GM12878 (cell line): ENCODE results near the gene REEP1. TPM values are rescaled to one million over a fixed set of nuclear protein-coding genes. Genes with fewer than 3 reads are reported as not detected.

Experiments
- ATAC-seq: fragments of 200-7000 bp; cut with Tn5 transposase; 3 replicates; pipeline ENCODE4 v1.9.1; 2020; ENCODE audit warnings: mild to moderate bottlenecking, moderate library complexity
- BruUV-seq: library from RNA; stranded (reverse); fragments of 400-500 nt; replicated peaks from 2 replicates; lab custom pipeline; 2021; lab: Mats Ljungman, UMichigan
- CTCF ChIA-PET: fragments of 300-600 bp; sonication (Branson Sonifier 250); formaldehyde crosslinking; extraction: SDS; loops from one replicate; lab custom pipeline; 2021; ENCODE audit warnings: inconsistent platforms; lab: Yijun Ruan, JAX
- POLR2A ChIA-PET: fragments of 350-600 bp; formaldehyde crosslinking; extraction: SDS; loops from one replicate; lab custom pipeline; 2021; ENCODE audit warnings: inconsistent platforms; lab: Charles Lee
- RAD21 ChIA-PET: fragments of 300-600 bp; sonication (Branson Sonifier 250); formaldehyde crosslinking; loops from one replicate; lab custom pipeline; 2023; ENCODE audit warnings: antibody characterized with exemption; ENCODE audit not compliant: unreplicated experiment; lab: Charles Lee
- SMC1A ChIA-PET: fragments of 300-600 bp; sonication (Branson Sonifier 250); formaldehyde crosslinking; loops from one replicate; lab custom pipeline; 2023; ENCODE audit not compliant: unreplicated experiment, uncharacterized antibody; lab: Charles Lee
- DNase-seq: peaks from one replicate; pipeline ENCODE4 v3.0.0-alpha.2; 2011; ENCODE audit warnings: low read depth, low spot score
- FAIRE-seq: peaks from 3 replicates; lab custom pipeline; 2011; peaks lifted over from hg19 to GRCh38; lab: Jason Lieb, UNC
- H2AFZ ChIP-seq: 2 replicates; pipeline ENCODE4 v1.6.0; 2011; ENCODE audit warnings: low read depth, low read length, control low read depth; ENCODE audit not compliant: control insufficient read depth
- H3K27ac ChIP-seq: 2 replicates; pipeline ENCODE4 v1.5.1; 2011; ENCODE audit warnings: control low read depth; ENCODE audit not compliant: control insufficient read depth, insufficient read depth
- H3K27me3 ChIP-seq, 2 experiments: replicated peaks in 1 of 2; 2 replicates each; pipeline versions ENCODE4 v1.6.0 to v1.6.1; 2011; ENCODE audit warnings: low read length in 1 of 2; ENCODE audit not compliant: control insufficient read depth in 2 of 2, insufficient read depth in 2 of 2
- H3K36me3 ChIP-seq, 2 experiments: 2 replicates each; pipeline ENCODE4 v1.5.1; 2011; ENCODE audit warnings: low read length in 1 of 2; ENCODE audit not compliant: control insufficient read depth in 2 of 2, insufficient read depth in 2 of 2
- H3K4me1 ChIP-seq: 2 replicates; pipeline ENCODE4 v1.6.1; 2011; ENCODE audit warnings: mild to moderate bottlenecking, low read length, moderate library complexity, mixed read lengths; ENCODE audit not compliant: control insufficient read depth, insufficient read depth
- H3K4me2 ChIP-seq: 2 replicates; pipeline ENCODE4 v1.6.0; 2011; ENCODE audit warnings: control low read depth; ENCODE audit not compliant: control insufficient read depth, insufficient read depth
- H3K4me3 ChIP-seq: fragments of 200-600 bp; sonication (generic); 2 replicates; pipeline ENCODE4 v1.5.1; 2016
- H3K79me2 ChIP-seq: 2 replicates; pipeline ENCODE4 v1.6.0; 2011; ENCODE audit warnings: low read length; ENCODE audit not compliant: control insufficient read depth, insufficient read depth
- H3K9ac ChIP-seq: 2 replicates; pipeline ENCODE4 v1.8.0; 2011; ENCODE audit warnings: low read length, control low read depth, mixed read lengths; ENCODE audit not compliant: control insufficient read depth, insufficient read depth
- H3K9me3 ChIP-seq: replicated peaks from 3 replicates; pipeline ENCODE4 v1.5.1; 2011; ENCODE audit warnings: mild to moderate bottlenecking, low read length; ENCODE audit not compliant: control insufficient read depth, insufficient read depth
- H4K20me1 ChIP-seq: 2 replicates; pipeline ENCODE4 v1.6.0; 2011; ENCODE audit not compliant: control insufficient read depth, insufficient read depth
- ATF7 ChIP-seq: fragments of 450-650 bp; IDR thresholded peaks from 2 replicates; pipeline ENCODE4 v1.6.1; 2016; ENCODE audit warnings: low read depth, mild to moderate bottlenecking
- BMI1 ChIP-seq: fragments of 450-650 bp; IDR thresholded peaks from 2 replicates; pipeline ENCODE4 v1.6.1; 2016; ENCODE audit warnings: mild to moderate bottlenecking, moderate library complexity, borderline replicate concordance
- CBX5 ChIP-seq: sonication (generic); IDR thresholded peaks from 2 replicates; pipeline ENCODE4 v1.6.1; 2016; ENCODE audit warnings: low read depth, moderate library complexity, mild to moderate bottlenecking, inconsistent platforms
- E2F4 ChIP-seq: IDR thresholded peaks from 2 replicates; pipeline ENCODE4 v1.6.1; 2012; ENCODE audit warnings: low read depth, low read length, improper control_type of control experiment
- ELK1 ChIP-seq: IDR thresholded peaks from 2 replicates; pipeline ENCODE4 v1.6.1; 2012; ENCODE audit warnings: low read depth, low read length, improper control_type of control experiment
- FOS ChIP-seq: IDR thresholded peaks from 3 replicates; pipeline ENCODE4 v1.6.1; 2011; ENCODE audit warnings: borderline replicate concordance; ENCODE audit not compliant: insufficient read length; ENCODE audit errors: extremely low read depth
- MYC ChIP-seq: IDR thresholded peaks from 2 replicates; pipeline ENCODE4 v1.6.1; 2011; ENCODE audit warnings: mild to moderate bottlenecking, low read length, moderate library complexity, inconsistent platforms; ENCODE audit not compliant: insufficient read depth, insufficient replicate concordance, insufficient read length, severe bottlenecking
- NR2C1 ChIP-seq: fragments of 450-650 bp; IDR thresholded peaks from 2 replicates; pipeline ENCODE4 v1.6.1; 2017; ENCODE audit warnings: antibody characterized with exemption, mild to moderate bottlenecking, moderate library complexity
- NRF1 ChIP-seq: conservative IDR thresholded peaks from 2 replicates; pipeline ENCODE4 v1.6.1; 2011; ENCODE audit warnings: mild to moderate bottlenecking, low read depth, low read length, improper control_type of control experiment
- SRF ChIP-seq, 2 experiments: IDR thresholded peaks; 2 replicates each; pipeline ENCODE4 v1.6.1; 2011; ENCODE audit warnings: low read depth in 2 of 2, low read length in 2 of 2, mild to moderate bottlenecking in 1 of 2, moderate library complexity in 1 of 2
- SUZ12 ChIP-seq: fragments of 200-600 bp; sonication (generic); IDR thresholded peaks from one replicate; pipeline ENCODE4 v1.6.1; 2018; ENCODE audit warnings: antibody characterized with exemption, mild to moderate bottlenecking; ENCODE audit not compliant: unreplicated experiment
- TARDBP ChIP-seq: IDR thresholded peaks from 2 replicates; pipeline ENCODE4 v1.6.1; 2016; ENCODE audit warnings: borderline replicate concordance
- TBL1XR1 ChIP-seq: IDR thresholded peaks from 2 replicates; pipeline ENCODE4 v1.6.1; 2012; ENCODE audit warnings: low read depth, low read length, improper control_type of control experiment
- WRNIP1 ChIP-seq: IDR thresholded peaks from 2 replicates; pipeline ENCODE4 v1.6.1; 2011; ENCODE audit warnings: low read depth, low read length, improper control_type of control experiment, borderline replicate concordance
- WGBS: methylation state at CpG from one replicate; pipeline ENCODE4 v1.1.6; 2016; ENCODE audit warnings: low lambda C conversion rate; ENCODE audit not compliant: insufficient replicate concordance, insufficient coverage; ENCODE audit errors: missing lambda C conversion rate; 5-methylcytosine and 5-hydroxymethylcytosine counted together
- in situ Hi-C: fragments of 300-500 bp; cut with MboI; formaldehyde crosslinking; loops from 9 replicates; pipeline ENCODE4 v1.14.3; 2018; ENCODE audit warnings: mixed read lengths
- intact Hi-C: fragments of 100-400 bp; cut with micrococcal nuclease; formaldehyde crosslinking; loops from one replicate; pipeline ENCODE4 v1.14.2; 2022; ENCODE audit not compliant: unreplicated experiment
- polyA plus RNA-seq, 11 experiments: library from polyadenylated mRNA; depleted of rRNA in 4 of 11; unstranded in 6 of 11; stranded (reverse) in 5 of 11; fragments of >200 nt; fragmentation: Nextera tagmentation in 4 of 11; fragmentation: Illumina TruSeq in 1 of 11; extraction: Ambion mirVana in 4 of 11; extraction: Trizol in 1 of 11; gene quantifications; 1 replicate in 1 of 11; 2 replicates in 10 of 11; pipeline versions ENCODE4 v1.2.1 to v1.2.3, GENCODE V29; 2011 to 2016; ENCODE audit warnings: inconsistent platforms in 2 of 11, missing spikeins in 2 of 11, low read depth in 1 of 11
- total RNA-seq, 4 experiments: library from RNA; depleted of rRNA in 3 of 4; stranded (reverse); fragments of >200 nt in 3 of 4; fragmentation: Illumina TruSeq in 1 of 4; extraction: Trizol in 1 of 4; gene quantifications; 2 replicates each; pipeline versions ENCODE4 v1.2.1 to v1.2.3, GENCODE V29; 2013 to 2021
- TF ChIP-seq, protein P1 (sequence below): fragments of 450-650 bp; IDR thresholded peaks from 2 replicates; pipeline ENCODE4 v1.6.1; 2016; ENCODE audit warnings: mild to moderate bottlenecking

REEP1 gene
- total and polyA plus RNA-seq, 10 of the 15 experiments (the other 5 are each of a cell fraction or from before 2014, with no cell fraction given) = 0.02 to 0.30 (median 0.09) TPM; not detected in 1

GRCh38 chr2:86352727-86353221, 15.3 kb upstream of the REEP1 start:
- DNase-seq (no peak), FAIRE-seq (no peak), ATAC-seq (no peak)
- Histone ChIP-seq H3K27ac (no peak overlapping the region), H3K9ac (no peak overlapping the region), H3K4me3 (no peak overlapping the region), H4K20me1 (no peaks in the 10 kb centered on the region), H3K27me3 (no peaks in the 10 kb centered on the region), H3K4me2 (no peak overlapping the region), H2AFZ (no peak overlapping the region), H3K36me3 (no peaks in the 10 kb centered on the region), H3K9me3 (no peaks in the 10 kb centered on the region; the same call in 2 of the 3 replicates), H3K4me1 (no peaks in the 10 kb centered on the region), H3K79me2 (no peaks in the 10 kb centered on the region)
- intact Hi-C loops (no loop called here), in situ Hi-C loops (no loop called here)
- 35% methylated on average over 4 of the region's 4 CpGs for WGBS
- no TSS peak for BruUV-seq
- CTCF ChIA-PET = interaction anchor here (1.8 kb wide), 1 partner anchor 40 kb away, joined by 4 read pairs; no protein-coding TSS in a partner anchor
- SMC1A ChIA-PET = no interaction called here
- RAD21 ChIA-PET = no interaction called here
- POLR2A ChIA-PET = no interaction called here
- TF ChIP-seq E2F4 = no peak
- TF ChIP-seq CBX5 = no peak
- no peak for TF ChIP-seq ELK1
- TF ChIP-seq SRF (IDR thresholded peaks at IDR 0.05; ENCODE audit: low read depth in 2 of 2, low read length in 2 of 2) = no peak
- no peak for TF ChIP-seq NRF1
- no peak for TF ChIP-seq FOS
- no peak for TF ChIP-seq TBL1XR1
- no peak for TF ChIP-seq TARDBP
- TF ChIP-seq SUZ12 = no peak
- no peak for TF ChIP-seq ATF7
- no peak for TF ChIP-seq NR2C1
- TF ChIP-seq, protein P1, sequence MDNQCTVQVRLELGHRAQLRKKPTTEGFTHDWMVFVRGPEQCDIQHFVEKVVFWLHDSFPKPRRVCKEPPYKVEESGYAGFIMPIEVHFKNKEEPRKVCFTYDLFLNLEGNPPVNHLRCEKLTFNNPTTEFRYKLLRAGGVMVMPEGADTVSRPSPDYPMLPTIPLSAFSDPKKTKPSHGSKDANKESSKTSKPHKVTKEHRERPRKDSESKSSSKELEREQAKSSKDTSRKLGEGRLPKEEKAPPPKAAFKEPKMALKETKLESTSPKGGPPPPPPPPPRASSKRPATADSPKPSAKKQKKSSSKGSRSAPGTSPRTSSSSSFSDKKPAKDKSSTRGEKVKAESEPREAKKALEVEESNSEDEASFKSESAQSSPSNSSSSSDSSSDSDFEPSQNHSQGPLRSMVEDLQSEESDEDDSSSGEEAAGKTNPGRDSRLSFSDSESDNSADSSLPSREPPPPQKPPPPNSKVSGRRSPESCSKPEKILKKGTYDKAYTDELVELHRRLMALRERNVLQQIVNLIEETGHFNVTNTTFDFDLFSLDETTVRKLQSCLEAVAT = no peak
- no peak for TF ChIP-seq BMI1
- TF ChIP-seq MYC = no peak
- TF ChIP-seq WRNIP1 = no peak
